Measurements from ENCODE around the gene DENND4C.
"Not testable (repeated sequence)": the region's sequence is repeated elsewhere in the genome, so short reads cannot be mapped to it uniquely, and the experiment has no call there.

Gene DENND4C

DNA sequence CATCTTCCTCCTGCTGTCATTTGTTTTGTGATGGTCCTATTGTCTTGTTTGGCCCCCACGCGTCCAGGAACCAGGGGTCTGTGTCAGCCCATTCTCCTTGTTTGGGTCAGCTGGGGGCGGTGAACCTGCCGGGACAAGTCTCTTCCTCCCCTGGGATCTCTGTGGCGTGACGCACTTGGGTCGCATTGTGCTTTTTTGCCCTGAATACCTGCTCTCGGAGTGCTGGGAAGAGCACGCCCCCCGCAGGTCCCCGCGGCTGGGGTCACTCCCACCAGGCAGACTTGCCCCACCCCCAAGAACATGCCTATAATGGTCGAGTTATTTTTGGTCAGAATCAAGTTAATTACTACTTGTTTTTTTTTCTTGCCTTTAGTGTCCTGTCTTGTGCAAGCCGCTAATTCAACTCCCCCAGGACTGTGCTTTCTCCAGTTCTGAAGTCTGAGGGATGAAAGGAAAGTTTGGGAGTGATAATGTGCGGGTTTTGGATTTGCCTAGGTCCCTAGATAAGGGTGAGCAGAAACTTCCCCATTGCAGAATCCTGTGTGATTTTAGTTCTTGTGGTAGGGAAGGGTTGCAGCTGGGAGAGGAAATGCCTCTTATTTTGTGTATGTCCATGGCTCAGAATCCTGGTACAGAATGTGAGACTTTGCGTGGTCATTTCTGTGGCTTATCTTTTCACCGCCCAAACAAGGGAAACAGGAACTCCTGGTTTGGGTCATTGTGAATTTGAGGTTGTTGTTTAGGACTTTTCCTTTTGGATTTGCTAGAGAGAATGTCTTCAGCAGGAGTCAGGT, 179.1 kb downstream of the DENND4C start:
- TF ChIP-seq, protein P1, sequence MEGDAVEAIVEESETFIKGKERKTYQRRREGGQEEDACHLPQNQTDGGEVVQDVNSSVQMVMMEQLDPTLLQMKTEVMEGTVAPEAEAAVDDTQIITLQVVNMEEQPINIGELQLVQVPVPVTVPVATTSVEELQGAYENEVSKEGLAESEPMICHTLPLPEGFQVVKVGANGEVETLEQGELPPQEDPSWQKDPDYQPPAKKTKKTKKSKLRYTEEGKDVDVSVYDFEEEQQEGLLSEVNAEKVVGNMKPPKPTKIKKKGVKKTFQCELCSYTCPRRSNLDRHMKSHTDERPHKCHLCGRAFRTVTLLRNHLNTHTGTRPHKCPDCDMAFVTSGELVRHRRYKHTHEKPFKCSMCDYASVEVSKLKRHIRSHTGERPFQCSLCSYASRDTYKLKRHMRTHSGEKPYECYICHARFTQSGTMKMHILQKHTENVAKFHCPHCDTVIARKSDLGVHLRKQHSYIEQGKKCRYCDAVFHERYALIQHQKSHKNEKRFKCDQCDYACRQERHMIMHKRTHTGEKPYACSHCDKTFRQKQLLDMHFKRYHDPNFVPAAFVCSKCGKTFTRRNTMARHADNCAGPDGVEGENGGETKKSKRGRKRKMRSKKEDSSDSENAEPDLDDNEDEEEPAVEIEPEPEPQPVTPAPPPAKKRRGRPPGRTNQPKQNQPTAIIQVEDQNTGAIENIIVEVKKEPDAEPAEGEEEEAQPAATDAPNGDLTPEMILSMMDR (IDR thresholded peaks at IDR 0.05; ENCODE audit: insufficient read depth, low read depth, low read length, missing control alignments): no peak
- DNase-seq (ENCODE audit: low read depth): peak; percentile 64
- H3K4me3 ChIP-seq (ENCODE audit: low read length): peak overlapping the region; percentile 85

GRCh38 chr9:19410195-19410503, 179.7 kb downstream of the DENND4C start:
- DNase-seq (ENCODE audit: low read depth): no peak
- H3K4me3 ChIP-seq (ENCODE audit: low read length): peak overlapping the region; percentile 85
- TF ChIP-seq, protein P1 (IDR thresholded peaks at IDR 0.05; ENCODE audit: insufficient read depth, low read depth, low read length, missing control alignments): no peak

DNA sequence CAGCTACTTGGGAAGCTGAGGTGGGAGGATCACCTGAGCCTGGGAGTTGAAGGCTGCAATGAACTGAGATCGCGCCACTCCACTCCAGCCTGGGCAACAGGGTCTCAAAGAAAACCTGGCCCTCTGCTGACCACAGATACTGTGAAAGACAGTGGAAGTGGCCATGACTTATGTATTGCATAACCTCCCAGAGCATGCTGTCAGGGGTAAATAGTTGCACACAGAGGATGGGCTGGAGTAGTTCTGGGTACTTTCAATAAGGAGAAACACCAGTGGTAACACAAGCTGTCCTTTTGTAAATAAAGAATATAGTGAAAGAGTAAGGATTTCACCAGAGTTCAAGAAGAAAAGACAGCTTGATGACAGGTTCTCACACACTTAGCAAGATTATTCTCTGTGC, 180.1 kb downstream of the DENND4C start:
- TF ChIP-seq, protein P1 (IDR thresholded peaks at IDR 0.05; ENCODE audit: insufficient read depth, low read depth, low read length, missing control alignments): no peak
- DNase-seq (ENCODE audit: low read depth): no peak
- no peak overlapping the region for H3K4me3 ChIP-seq (ENCODE audit: low read length)

GRCh38 chr9:19411316-19411715, 180.8 kb downstream of the DENND4C start:
- TF ChIP-seq, protein P1 (IDR thresholded peaks at IDR 0.05; ENCODE audit: insufficient read depth, low read depth, low read length, missing control alignments): no peak
- H3K4me3 ChIP-seq (ENCODE audit: low read length): no peak overlapping the region
- no peak for DNase-seq (ENCODE audit: low read depth)

DNA sequence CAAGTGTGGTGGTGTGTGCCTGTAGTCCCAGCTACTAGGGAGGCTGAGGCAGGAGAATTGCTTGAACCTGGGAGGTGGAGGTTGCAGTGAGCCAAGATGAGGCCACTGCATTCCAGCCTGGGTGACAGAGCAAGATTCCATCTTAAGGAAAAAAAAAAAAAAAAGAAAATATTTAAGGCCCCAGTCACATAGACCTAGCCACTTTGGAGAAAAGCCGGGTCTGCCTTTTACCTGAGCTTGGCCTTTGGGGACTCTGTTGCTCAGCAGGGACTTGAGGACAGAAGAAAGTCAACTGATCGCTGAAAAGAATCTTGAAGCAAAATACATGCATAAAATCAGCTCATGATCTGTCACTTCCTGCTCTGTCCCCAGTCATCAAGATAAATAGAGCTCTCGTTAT, 183.0 kb downstream of the DENND4C start:
- H3K4me3 ChIP-seq (ENCODE audit: low read length); DNase-seq (ENCODE audit: low read depth): not testable (repeated sequence)

GRCh38 chr9:19416143-19416542, 185.7 kb downstream of the DENND4C start:
- TF ChIP-seq, protein P1 (IDR thresholded peaks at IDR 0.05; ENCODE audit: insufficient read depth, low read depth, low read length, missing control alignments): no peak
- DNase-seq (ENCODE audit: low read depth): no peak
- H3K4me3 ChIP-seq (ENCODE audit: low read length): no peak overlapping the region

GRCh38 chr9:19420877-19421276, 190.4 kb downstream of the DENND4C start:
- DNase-seq (ENCODE audit: low read depth): peak; percentile 41
- TF ChIP-seq, protein P1 (IDR thresholded peaks at IDR 0.05; ENCODE audit: insufficient read depth, low read depth, low read length, missing control alignments): no peak
- no peak overlapping the region for H3K4me3 ChIP-seq (ENCODE audit: low read length)
